ENCODE measurements around the gene YBX1.

DNA sequence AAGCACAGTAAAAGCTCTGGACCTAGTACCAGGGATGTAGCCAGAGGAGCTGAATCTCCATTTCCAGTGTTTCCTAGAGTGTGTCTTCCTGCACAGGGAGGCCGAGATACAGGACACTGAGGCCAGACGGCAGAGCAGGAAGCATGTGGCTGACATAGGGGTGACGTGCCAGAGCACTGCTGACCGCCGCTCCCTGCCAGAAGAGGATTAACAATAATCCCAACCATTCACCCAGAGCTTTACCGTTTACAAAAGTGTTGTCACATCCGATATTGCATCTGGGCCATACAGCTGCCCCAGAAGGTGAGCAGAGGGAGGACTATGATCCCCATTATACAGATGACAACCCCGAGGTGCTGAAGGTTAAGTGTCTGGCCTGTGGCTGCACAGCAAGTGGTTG, 63.6 kb downstream of the YBX1 start:
- TF ChIP-seq, protein P1, sequence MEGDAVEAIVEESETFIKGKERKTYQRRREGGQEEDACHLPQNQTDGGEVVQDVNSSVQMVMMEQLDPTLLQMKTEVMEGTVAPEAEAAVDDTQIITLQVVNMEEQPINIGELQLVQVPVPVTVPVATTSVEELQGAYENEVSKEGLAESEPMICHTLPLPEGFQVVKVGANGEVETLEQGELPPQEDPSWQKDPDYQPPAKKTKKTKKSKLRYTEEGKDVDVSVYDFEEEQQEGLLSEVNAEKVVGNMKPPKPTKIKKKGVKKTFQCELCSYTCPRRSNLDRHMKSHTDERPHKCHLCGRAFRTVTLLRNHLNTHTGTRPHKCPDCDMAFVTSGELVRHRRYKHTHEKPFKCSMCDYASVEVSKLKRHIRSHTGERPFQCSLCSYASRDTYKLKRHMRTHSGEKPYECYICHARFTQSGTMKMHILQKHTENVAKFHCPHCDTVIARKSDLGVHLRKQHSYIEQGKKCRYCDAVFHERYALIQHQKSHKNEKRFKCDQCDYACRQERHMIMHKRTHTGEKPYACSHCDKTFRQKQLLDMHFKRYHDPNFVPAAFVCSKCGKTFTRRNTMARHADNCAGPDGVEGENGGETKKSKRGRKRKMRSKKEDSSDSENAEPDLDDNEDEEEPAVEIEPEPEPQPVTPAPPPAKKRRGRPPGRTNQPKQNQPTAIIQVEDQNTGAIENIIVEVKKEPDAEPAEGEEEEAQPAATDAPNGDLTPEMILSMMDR (IDR thresholded peaks at IDR 0.05; ENCODE audit: low read length) = no peak
- TF ChIP-seq EZH2 (optimal IDR thresholded peaks at IDR 0.05; ENCODE audit: low read depth, low read length) = no peak
- TF ChIP-seq EZH2phosphoT487 (IDR thresholded peaks at IDR 0.05; ENCODE audit: low read length) = no peak

Data from MM.1S (cell line).